ENCODE measurements around the gene DOCK4. TPM values are rescaled to one million over a fixed set of nuclear protein-coding genes. Genes with fewer than 3 reads are reported as not detected.

The DOCK4 gene
- total RNA-seq, 1 experiment from 2014 or later = 4.9 TPM

DNA sequence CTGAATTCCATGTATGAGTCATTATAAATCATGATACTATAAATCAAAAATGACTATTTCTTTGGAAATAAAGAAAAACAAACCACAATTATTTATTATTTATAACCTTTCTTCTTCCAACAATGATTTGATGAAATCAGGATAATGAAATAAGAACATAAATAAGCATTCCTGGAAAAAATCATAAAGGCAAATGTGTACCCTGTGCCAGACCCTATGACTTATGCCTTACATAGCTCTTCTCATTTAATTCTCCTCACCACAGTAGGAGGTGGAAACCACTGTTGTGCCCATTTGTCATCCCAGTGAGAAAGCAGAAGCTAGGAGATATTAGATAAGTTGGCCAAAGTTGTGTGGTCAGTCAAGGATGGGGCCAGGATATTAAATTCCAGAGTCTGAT lies 255.1 kb downstream of the DOCK4 start:
- Histone ChIP-seq H3K23ac (ENCODE audit: insufficient read length, low read depth, low read length) (no peak overlapping the region), H2BK120ac (ENCODE audit: low read depth, low read length, poor library complexity, severe bottlenecking) (no peak overlapping the region), H2BK15ac (ENCODE audit: low read depth, low read length) (no peak overlapping the region), H2BK20ac (ENCODE audit: low read depth, low read length, poor library complexity, severe bottlenecking) (no peak overlapping the region), H3K56ac (ENCODE audit: insufficient read length, low read depth, low read length) (no peak overlapping the region), H3K27ac (ENCODE audit: insufficient read length, low read depth, low read length) (no peak overlapping the region), H3K4me2 (ENCODE audit: insufficient read depth, insufficient read length, low read length) (no peak overlapping the region), H4K5ac (ENCODE audit: insufficient read length, low read depth, low read length) (no peak overlapping the region), H3K4me1 (ENCODE audit: insufficient read depth, low read length) (no peaks in the 10 kb centered on the region; the same call in 1 of the 2 replicates), H4K8ac (replicated peaks; ENCODE audit: insufficient read length, low read depth, low read length) (no peak overlapping the region), H4K20me1 (ENCODE audit: control insufficient read depth, insufficient read depth, insufficient read length) (no peaks in the 10 kb centered on the region), H3K27me3 (ENCODE audit: insufficient read depth, low read length) (no peaks in the 10 kb centered on the region), H2BK12ac (ENCODE audit: insufficient read length, low read depth, low read length) (no peak overlapping the region), H3K4ac (ENCODE audit: low read depth, low read length) (no peak overlapping the region), H3T11ph (ENCODE audit: low read length) (no peak overlapping the region), H3K23me2 (ENCODE audit: insufficient read length, low read depth, low read length, poor library complexity, severe bottlenecking) (no peaks in the 10 kb centered on the region), H2AFZ (ENCODE audit: low read length) (no peak overlapping the region), H2AK5ac (ENCODE audit: insufficient read length, low read length) (no peak overlapping the region), H4K91ac (ENCODE audit: insufficient read length, low read depth, low read length) (no peak overlapping the region), H3K79me2 (ENCODE audit: insufficient read depth, low read length) (no peaks in the 10 kb centered on the region), H3K9me3 (ENCODE audit: control insufficient read depth, low read depth, low read length) (no peaks in the 10 kb centered on the region), H3K9ac (ENCODE audit: extremely low read depth, insufficient read length, low read length) (no peak overlapping the region), H3K14ac (ENCODE audit: insufficient read depth, low read length) (no peak overlapping the region), H3K18ac (ENCODE audit: insufficient read length, low read depth, low read length) (no peak overlapping the region), H2BK5ac (ENCODE audit: insufficient read length, low read length) (no peak overlapping the region), H3K79me1 (ENCODE audit: insufficient read depth, low read depth, low read length, poor library complexity, severe bottlenecking) (no peaks in the 10 kb centered on the region)
- Mint-ChIP-seq H3K27me3 (ENCODE audit: low read depth) (no peaks in the 10 kb centered on the region), H3K36me3 (ENCODE audit: insufficient read depth in 1 of 3, low read depth in 3 of 3) (peaks cover 0 to 5% (median 0%) of the 10 kb centered on the region in 3 experiments; a peak in 2 of 7 replicates), H3K9me3 (no peaks in the 10 kb centered on the region), H3K4me3 (no peak overlapping the region), H3K27ac (no peak overlapping the region), H3K4me1 (peaks cover 8 to 14% of the 10 kb centered on the region in 2 experiments; a peak in 3 of 4 replicates)
- DNase-seq = no peak
- TF ChIP-seq, protein P1, sequence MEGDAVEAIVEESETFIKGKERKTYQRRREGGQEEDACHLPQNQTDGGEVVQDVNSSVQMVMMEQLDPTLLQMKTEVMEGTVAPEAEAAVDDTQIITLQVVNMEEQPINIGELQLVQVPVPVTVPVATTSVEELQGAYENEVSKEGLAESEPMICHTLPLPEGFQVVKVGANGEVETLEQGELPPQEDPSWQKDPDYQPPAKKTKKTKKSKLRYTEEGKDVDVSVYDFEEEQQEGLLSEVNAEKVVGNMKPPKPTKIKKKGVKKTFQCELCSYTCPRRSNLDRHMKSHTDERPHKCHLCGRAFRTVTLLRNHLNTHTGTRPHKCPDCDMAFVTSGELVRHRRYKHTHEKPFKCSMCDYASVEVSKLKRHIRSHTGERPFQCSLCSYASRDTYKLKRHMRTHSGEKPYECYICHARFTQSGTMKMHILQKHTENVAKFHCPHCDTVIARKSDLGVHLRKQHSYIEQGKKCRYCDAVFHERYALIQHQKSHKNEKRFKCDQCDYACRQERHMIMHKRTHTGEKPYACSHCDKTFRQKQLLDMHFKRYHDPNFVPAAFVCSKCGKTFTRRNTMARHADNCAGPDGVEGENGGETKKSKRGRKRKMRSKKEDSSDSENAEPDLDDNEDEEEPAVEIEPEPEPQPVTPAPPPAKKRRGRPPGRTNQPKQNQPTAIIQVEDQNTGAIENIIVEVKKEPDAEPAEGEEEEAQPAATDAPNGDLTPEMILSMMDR (conservative IDR thresholded peaks at IDR 0.05) = no peak
